ENCODE results near the gene CCNB3. TPM values are rescaled to one million over a fixed set of nuclear protein-coding genes. Genes with fewer than 3 reads are reported as not detected.

The CCNB3 gene
- 0.26 TPM in 1 of 2 replicates, not detected in the other for total RNA-seq (2014; rRNA removed; shearing (Covaris generic))

GRCh38 chrX:50204364-50204899 is at the start of gene CCNB3:
CCNB3 (plus strand) TSS chrX:50204765; CDS start chrX:50285164, 80,399 bp downstream.
- DNase-seq (ENCODE audit: low read depth in 1 of 2, low spot score in 2 of 2): peak; percentile 52 to 70
- no peaks in the 10 kb centered on the region for H3K27me3 ChIP-seq (replicated peaks)
- no peaks in the 10 kb centered on the region for H3K9me3 ChIP-seq (replicated peaks)
- no peaks in the 10 kb centered on the region for H3K36me3 ChIP-seq
- H3K27ac ChIP-seq: peak within 1 kb of the TSS; percentile 28; the same call in 1 of the 2 replicates
- H3K4me1 ChIP-seq (replicated peaks): peaks cover 3% of the 10 kb centered on the region; the same call in 1 of the 2 replicates
- H3K4me3 ChIP-seq: peak within 1 kb of the TSS; percentile 15

- DNase-seq (ENCODE audit: low read depth in 1 of 2, low spot score in 2 of 2): peak in 1 of 2 experiments; percentile 1
- no peaks in the 10 kb centered on the region for H3K4me1 ChIP-seq (replicated peaks)
Observed at GRCh38 chrX:50157545-50158135, 46.9 kb upstream of the CCNB3 start.

GRCh38 chrX:50158593-50158992 is 46.0 kb upstream of the CCNB3 start:
- Histone ChIP-seq H3K27ac (no peak overlapping the region), H3K36me3 (no peaks in the 10 kb centered on the region), H3K27me3 (replicated peaks) (no peaks in the 10 kb centered on the region), H3K9me3 (replicated peaks) (no peaks in the 10 kb centered on the region), H3K4me1 (replicated peaks) (no peaks in the 10 kb centered on the region), H3K4me3 (no peak overlapping the region)
- no peak for DNase-seq (ENCODE audit: low read depth in 1 of 2, low spot score in 2 of 2)

More at GRCh38 chrX:50157545-50158135, 46.9 kb upstream of the CCNB3 start:
- Histone ChIP-seq H3K27me3 (replicated peaks) (no peaks in the 10 kb centered on the region), H3K9me3 (replicated peaks) (no peaks in the 10 kb centered on the region), H3K36me3 (no peaks in the 10 kb centered on the region), H3K4me3 (no peak overlapping the region), H3K27ac (no peak overlapping the region)

GRCh38 chrX:50161127-50161526 is 43.4 kb upstream of the CCNB3 start:
- Histone ChIP-seq H3K4me1 (replicated peaks) (no peaks in the 10 kb centered on the region), H3K4me3 (no peak overlapping the region), H3K36me3 (no peaks in the 10 kb centered on the region), H3K9me3 (replicated peaks) (no peaks in the 10 kb centered on the region), H3K27ac (no peak overlapping the region), H3K27me3 (replicated peaks) (no peaks in the 10 kb centered on the region)
- no peak for DNase-seq (ENCODE audit: low read depth in 1 of 2, low spot score in 2 of 2)

- no peaks in the 10 kb centered on the region for H3K36me3 ChIP-seq
- H3K4me3 ChIP-seq: no peak overlapping the region
- H3K27ac ChIP-seq: no peak overlapping the region
- no peaks in the 10 kb centered on the region for H3K4me1 ChIP-seq (replicated peaks)
- no peaks in the 10 kb centered on the region for H3K9me3 ChIP-seq (replicated peaks)
- H3K27me3 ChIP-seq (replicated peaks): no peaks in the 10 kb centered on the region
- DNase-seq (ENCODE audit: low read depth in 1 of 2, low spot score in 2 of 2): no peak
Observed at GRCh38 chrX:50165727-50166126, 38.8 kb upstream of the CCNB3 start.

- Histone ChIP-seq H3K4me3 (no peak overlapping the region), H3K4me1 (replicated peaks) (no peaks in the 10 kb centered on the region), H3K27me3 (replicated peaks) (no peaks in the 10 kb centered on the region), H3K36me3 (no peaks in the 10 kb centered on the region), H3K9me3 (replicated peaks) (no peaks in the 10 kb centered on the region), H3K27ac (no peak overlapping the region)
- DNase-seq (ENCODE audit: low read depth in 1 of 2, low spot score in 2 of 2): no peak
Observed at GRCh38 chrX:50167366-50167765, 37.2 kb upstream of the CCNB3 start.

- H3K36me3 ChIP-seq: no peaks in the 10 kb centered on the region
- no peak overlapping the region for H3K4me3 ChIP-seq
- DNase-seq (ENCODE audit: low read depth in 1 of 2, low spot score in 2 of 2): no peak
- no peaks in the 10 kb centered on the region for H3K9me3 ChIP-seq (replicated peaks)
- no peaks in the 10 kb centered on the region for H3K4me1 ChIP-seq (replicated peaks)
- H3K27me3 ChIP-seq (replicated peaks): no peaks in the 10 kb centered on the region
- H3K27ac ChIP-seq: no peak overlapping the region
Observed at GRCh38 chrX:50168241-50168687, 36.3 kb upstream of the CCNB3 start.

GRCh38 chrX:50169717-50170116 is 34.8 kb upstream of the CCNB3 start:
- H3K4me1 ChIP-seq (replicated peaks): no peaks in the 10 kb centered on the region
- no peaks in the 10 kb centered on the region for H3K36me3 ChIP-seq
- H3K4me3 ChIP-seq: no peak overlapping the region
- H3K9me3 ChIP-seq (replicated peaks): no peaks in the 10 kb centered on the region
- no peaks in the 10 kb centered on the region for H3K27me3 ChIP-seq (replicated peaks)
- no peak overlapping the region for H3K27ac ChIP-seq
- DNase-seq (ENCODE audit: low read depth in 1 of 2, low spot score in 2 of 2): no peak

GRCh38 chrX:50180073-50180940 is 24.3 kb upstream of the CCNB3 start:
- Histone ChIP-seq H3K9me3 (replicated peaks) (no peaks in the 10 kb centered on the region), H3K27me3 (replicated peaks) (no peaks in the 10 kb centered on the region), H3K4me3 (no peak overlapping the region), H3K27ac (no peak overlapping the region), H3K4me1 (replicated peaks) (no peaks in the 10 kb centered on the region), H3K36me3 (no peaks in the 10 kb centered on the region)
- DNase-seq (ENCODE audit: low read depth in 1 of 2, low spot score in 2 of 2): no peak

GRCh38 chrX:50183891-50184290 is 20.7 kb upstream of the CCNB3 start:
- Histone ChIP-seq H3K27me3 (replicated peaks) (no peaks in the 10 kb centered on the region), H3K9me3 (replicated peaks) (no peaks in the 10 kb centered on the region), H3K36me3 (no peaks in the 10 kb centered on the region)

GRCh38 chrX:50188859-50189600 is 15.5 kb upstream of the CCNB3 start:
- Histone ChIP-seq H3K27ac (no peak overlapping the region), H3K36me3 (no peaks in the 10 kb centered on the region), H3K9me3 (replicated peaks) (no peaks in the 10 kb centered on the region), H3K4me1 (replicated peaks) (no peaks in the 10 kb centered on the region), H3K4me3 (no peak overlapping the region), H3K27me3 (replicated peaks) (no peaks in the 10 kb centered on the region)
- DNase-seq (ENCODE audit: low read depth in 1 of 2, low spot score in 2 of 2): no peak

More at GRCh38 chrX:50183891-50184290, 20.7 kb upstream of the CCNB3 start:
- Histone ChIP-seq H3K4me3 (no peak overlapping the region), H3K4me1 (replicated peaks) (no peaks in the 10 kb centered on the region), H3K27ac (no peak overlapping the region)
- DNase-seq (ENCODE audit: low read depth in 1 of 2, low spot score in 2 of 2): no peak

GRCh38 chrX:50198348-50198747 is 6.2 kb upstream of the CCNB3 start:
- Histone ChIP-seq H3K36me3 (no peaks in the 10 kb centered on the region), H3K27ac (no peak overlapping the region), H3K4me1 (replicated peaks) (no peaks in the 10 kb centered on the region; the same call in 1 of the 2 replicates), H3K4me3 (no peak overlapping the region), H3K9me3 (replicated peaks) (no peaks in the 10 kb centered on the region), H3K27me3 (replicated peaks) (no peaks in the 10 kb centered on the region)
- DNase-seq (ENCODE audit: low read depth in 1 of 2, low spot score in 2 of 2): no peak

GRCh38 chrX:50200907-50201306 is 3.7 kb upstream of the CCNB3 start, which contains the start of gene AKAP4:
AKAP4 (minus strand) TSS chrX:50201007; CDS start chrX:50200889, 118 bp downstream.
- Histone ChIP-seq H3K4me3 (no peak within 1 kb of the TSS), H3K27ac (no peak within 1 kb of the TSS)
- no peak for DNase-seq (ENCODE audit: low read depth in 1 of 2, low spot score in 2 of 2)

More at GRCh38 chrX:50200907-50201306, 3.7 kb upstream of the CCNB3 start, which contains the start of gene AKAP4:
- peaks cover 3% of the 10 kb centered on the region; the same call in 1 of the 2 replicates for H3K4me1 ChIP-seq (replicated peaks)
- no peaks in the 10 kb centered on the region for H3K27me3 ChIP-seq (replicated peaks)
- H3K36me3 ChIP-seq: no peaks in the 10 kb centered on the region
- H3K9me3 ChIP-seq (replicated peaks): no peaks in the 10 kb centered on the region

Measured in SJSA1 (cell line).